Liver (tissue), 9 donors: ENCODE measurements around the gene CDH4. TPM values are rescaled to one million over a fixed set of nuclear protein-coding genes. Genes with fewer than 3 reads are reported as not detected.

Experiments
- DNase-seq: peaks from one replicate; pipeline ENCODE4 v3.0.0-alpha.2; 2017; ENCODE audit warnings: low spot score
- H3K27ac ChIP-seq, 2 donors: one replicate each; pipeline ENCODE4 v1.7.0; 2013; ENCODE audit warnings: inconsistent platforms in 2 of 2, low read length in 2 of 2, control low read depth in 1 of 2, low read depth in 1 of 2, mild to moderate bottlenecking in 1 of 2
- H3K27me3 ChIP-seq, 4 donors: one replicate each; pipeline versions ENCODE4 v1.6.1 to v1.7.0; 2013; ENCODE audit warnings: low read length in 3 of 4, inconsistent platforms in 1 of 4, mild to moderate bottlenecking in 1 of 4, moderate library complexity in 1 of 4; ENCODE audit not compliant: control insufficient read depth in 4 of 4, insufficient read depth in 4 of 4
- H3K36me3 ChIP-seq, 4 donors: one replicate each; pipeline versions ENCODE4 v1.6.1 to v1.7.0; 2013; ENCODE audit warnings: low read length in 3 of 4, mild to moderate bottlenecking in 3 of 4, low read depth in 1 of 4, moderate library complexity in 1 of 4; ENCODE audit not compliant: control insufficient read depth in 4 of 4, insufficient read depth in 3 of 4
- H3K4me1 ChIP-seq, 4 donors: one replicate each; pipeline versions ENCODE4 v1.6.1 to v1.7.0; 2013; ENCODE audit warnings: low read length in 3 of 4, mild to moderate bottlenecking in 3 of 4, moderate library complexity in 1 of 4; ENCODE audit not compliant: control insufficient read depth in 4 of 4, insufficient read depth in 4 of 4
- H3K4me3 ChIP-seq, 3 donors: one replicate each; pipeline versions ENCODE4 v1.6.1 to v1.7.0; 2013; ENCODE audit warnings: low read length in 3 of 3, control low read depth in 1 of 3, low read depth in 1 of 3, mild to moderate bottlenecking in 1 of 3
- H3K9ac ChIP-seq, 2 donors: one replicate each; pipeline ENCODE4 v1.7.0; 2013; ENCODE audit warnings: low read length in 2 of 2, mild to moderate bottlenecking in 2 of 2, moderate library complexity in 2 of 2, control low read depth in 1 of 2, low read depth in 1 of 2
- H3K9me3 ChIP-seq, 4 donors: one replicate each; pipeline versions ENCODE4 v1.6.1 to v1.7.0; 2013; ENCODE audit warnings: low read length in 3 of 4; ENCODE audit not compliant: control insufficient read depth in 4 of 4
- CTCF ChIP-seq: fragments of 150-350 bp; IDR thresholded peaks from 2 replicates; pipeline ENCODE4 v1.5.1; 2017; ENCODE audit warnings: improper control_type of control experiment, low read depth, low read length; ENCODE audit not compliant: missing input control
- FOXA1 ChIP-seq: IDR thresholded peaks from 2 replicates; pipeline ENCODE4 v1.6.1; 2016; ENCODE audit warnings: antibody characterized with exemption
- GABPA ChIP-seq, 2 donors: IDR thresholded peaks in 1 of 2; conservative IDR thresholded peaks in 1 of 2; 2 replicates each; pipeline ENCODE4 v1.6.1; 2016; ENCODE audit warnings: antibody characterized with exemption in 2 of 2, mild to moderate bottlenecking in 1 of 2, moderate library complexity in 1 of 2
- HNF4A ChIP-seq, 2 donors: conservative IDR thresholded peaks; 2 replicates each; pipeline ENCODE4 v1.6.1; 2016; ENCODE audit warnings: antibody characterized with exemption in 2 of 2, mild to moderate bottlenecking in 2 of 2
- HNF4G ChIP-seq: IDR thresholded peaks from 2 replicates; pipeline ENCODE4 v1.6.1; 2016; ENCODE audit warnings: antibody characterized with exemption
- NR2F2 ChIP-seq: IDR thresholded peaks from 2 replicates; pipeline ENCODE4 v1.6.1; 2016; ENCODE audit warnings: antibody characterized with exemption
- RAD21 ChIP-seq, 2 donors: IDR thresholded peaks; 2 replicates each; pipeline ENCODE4 v1.6.1; 2016; ENCODE audit warnings: antibody characterized with exemption in 2 of 2, mild to moderate bottlenecking in 2 of 2
- REST ChIP-seq: IDR thresholded peaks from 2 replicates; pipeline ENCODE4 v1.6.1; 2016; ENCODE audit warnings: antibody characterized with exemption, mild to moderate bottlenecking
- RXRA ChIP-seq, 2 donors: IDR thresholded peaks; 2 replicates each; pipeline ENCODE4 v1.6.1; 2017 to 2018; ENCODE audit warnings: antibody characterized with exemption in 2 of 2, mild to moderate bottlenecking in 1 of 2
- SP1 ChIP-seq: IDR thresholded peaks from 2 replicates; pipeline ENCODE4 v1.6.1; 2018; ENCODE audit warnings: antibody characterized with exemption, mild to moderate bottlenecking
- TAF1 ChIP-seq: conservative IDR thresholded peaks from 2 replicates; pipeline ENCODE4 v1.6.1; 2016; ENCODE audit warnings: antibody characterized with exemption, mild to moderate bottlenecking
- YY1 ChIP-seq: IDR thresholded peaks from 2 replicates; pipeline ENCODE4 v1.6.1; 2016; ENCODE audit warnings: antibody characterized with exemption, mild to moderate bottlenecking
- WGBS: extraction: QIAGEN DNeasy Blood & Tissue Kit; methylation state at CpG from one replicate; pipeline ENCODE4 v1.1.7; 2013; 5-methylcytosine and 5-hydroxymethylcytosine counted together
- polyA plus RNA-seq, 2 donors: library from polyadenylated mRNA; stranded (reverse) in 1 of 2; unstranded in 1 of 2; fragments of 200-250 nt in 1 of 2; fragments of >200 nt in 1 of 2; fragmentation: Nextera tagmentation in 1 of 2; extraction: Ambion mirVana in 1 of 2; gene quantifications; one replicate each; pipeline versions ENCODE4 v1.2.1 to v1.2.3, GENCODE V29; 2013 to 2015
- total RNA-seq, 2 donors: library from RNA; depleted of rRNA; stranded (reverse); fragments of >200 nt; gene quantifications; one replicate each; pipeline ENCODE4 v1.2.3, GENCODE V29; 2014
- TF ChIP-seq, protein P1 (sequence below): IDR thresholded peaks from 2 replicates; pipeline ENCODE4 v1.6.1; 2016; ENCODE audit warnings: antibody characterized with exemption
- TF ChIP-seq, protein P2 (sequence below): IDR thresholded peaks from 2 replicates; pipeline ENCODE4 v1.6.1; 2016; ENCODE audit warnings: antibody characterized with exemption
- TF ChIP-seq, protein P3 (sequence below): IDR thresholded peaks from 2 replicates; pipeline ENCODE4 v1.6.1; 2016; ENCODE audit warnings: antibody characterized with exemption
- donor health status: healthy.
- donor health status: healthy.
- donor health status: healthy.
- donor health status: healthy.
- donor health status: healthy.

The CDH4 gene
- total and polyA plus RNA-seq, 4 donors: 0.03 to 0.25 (median 0.19) TPM; not detected in 1

DNA sequence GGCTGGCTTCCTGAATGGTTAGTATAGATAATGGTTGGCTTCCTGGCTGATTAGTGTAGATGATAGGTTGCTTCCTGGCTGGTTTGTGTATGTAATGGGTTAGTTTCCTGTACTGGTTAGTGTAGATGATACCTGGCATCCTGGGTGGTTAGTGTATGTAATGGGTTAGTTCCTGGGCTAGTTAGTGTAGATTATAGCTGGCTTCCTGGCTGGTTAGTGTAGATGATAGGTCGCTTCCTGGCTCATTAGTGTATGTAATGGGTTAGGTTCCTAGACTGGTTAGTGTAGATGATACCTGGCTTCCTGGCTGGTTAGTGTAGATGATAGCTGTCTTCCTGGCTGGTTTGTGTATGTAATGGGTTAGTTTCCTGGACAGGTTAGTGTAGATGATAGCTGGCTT is 613.3 kb downstream of the CDH4 start:
- no peak for DNase-seq
- Histone ChIP-seq H3K4me1 (no peaks in the 10 kb centered on the region), H3K36me3 (no peaks in the 10 kb centered on the region), H3K9me3 (peaks cover 0 to 2% (median 0%) of the 10 kb centered on the region in 4 donors), H3K27me3 (no peaks in the 10 kb centered on the region), H3K9ac (no peak overlapping the region), H3K4me3 (no peak overlapping the region), H3K27ac (no peak overlapping the region)
- 71% methylated on average over 1 of the region's 1 CpG for WGBS
- TF ChIP-seq CTCF (no peak), GABPA (IDR thresholded peaks at IDR 0.05 in 1 of 2, conservative IDR thresholded peaks at IDR 0.05 in 1 of 2) (no peak), FOXA1 (no peak), RAD21 (IDR thresholded peaks at IDR 0.05) (no peak), REST (no peak), HNF4A (conservative IDR thresholded peaks at IDR 0.05) (no peak), HNF4G (no peak), SP1 (no peak), NR2F2 (no peak), TAF1 (no peak)
- TF ChIP-seq, protein P1, sequence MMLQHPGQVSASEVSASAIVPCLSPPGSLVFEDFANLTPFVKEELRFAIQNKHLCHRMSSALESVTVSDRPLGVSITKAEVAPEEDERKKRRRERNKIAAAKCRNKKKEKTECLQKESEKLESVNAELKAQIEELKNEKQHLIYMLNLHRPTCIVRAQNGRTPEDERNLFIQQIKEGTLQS: no peak
- TF ChIP-seq, protein P2, sequence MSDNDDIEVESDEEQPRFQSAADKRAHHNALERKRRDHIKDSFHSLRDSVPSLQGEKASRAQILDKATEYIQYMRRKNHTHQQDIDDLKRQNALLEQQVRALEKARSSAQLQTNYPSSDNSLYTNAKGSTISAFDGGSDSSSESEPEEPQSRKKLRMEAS: no peak

- Histone ChIP-seq H3K9ac (no peak overlapping the region), H3K4me3 (no peak overlapping the region), H3K27me3 (peaks cover 0 to under 1% (median 0%) of the 10 kb centered on the region in 4 donors), H3K4me1 (no peaks in the 10 kb centered on the region), H3K9me3 (peaks cover 0 to 2% (median under 1%) of the 10 kb centered on the region in 4 donors), H3K36me3 (no peaks in the 10 kb centered on the region), H3K27ac (no peak overlapping the region)
- TF ChIP-seq REST: no peak
- TF ChIP-seq, protein P1: no peak
- no peak for TF ChIP-seq YY1
- TF ChIP-seq CTCF: no peak
- TF ChIP-seq, protein P2: no peak
- TF ChIP-seq HNF4A (conservative IDR thresholded peaks at IDR 0.05): no peak
- TF ChIP-seq RAD21 (IDR thresholded peaks at IDR 0.05): no peak
- no peak for TF ChIP-seq RXRA (IDR thresholded peaks at IDR 0.05)
- TF ChIP-seq SP1: no peak
- TF ChIP-seq, protein P3, sequence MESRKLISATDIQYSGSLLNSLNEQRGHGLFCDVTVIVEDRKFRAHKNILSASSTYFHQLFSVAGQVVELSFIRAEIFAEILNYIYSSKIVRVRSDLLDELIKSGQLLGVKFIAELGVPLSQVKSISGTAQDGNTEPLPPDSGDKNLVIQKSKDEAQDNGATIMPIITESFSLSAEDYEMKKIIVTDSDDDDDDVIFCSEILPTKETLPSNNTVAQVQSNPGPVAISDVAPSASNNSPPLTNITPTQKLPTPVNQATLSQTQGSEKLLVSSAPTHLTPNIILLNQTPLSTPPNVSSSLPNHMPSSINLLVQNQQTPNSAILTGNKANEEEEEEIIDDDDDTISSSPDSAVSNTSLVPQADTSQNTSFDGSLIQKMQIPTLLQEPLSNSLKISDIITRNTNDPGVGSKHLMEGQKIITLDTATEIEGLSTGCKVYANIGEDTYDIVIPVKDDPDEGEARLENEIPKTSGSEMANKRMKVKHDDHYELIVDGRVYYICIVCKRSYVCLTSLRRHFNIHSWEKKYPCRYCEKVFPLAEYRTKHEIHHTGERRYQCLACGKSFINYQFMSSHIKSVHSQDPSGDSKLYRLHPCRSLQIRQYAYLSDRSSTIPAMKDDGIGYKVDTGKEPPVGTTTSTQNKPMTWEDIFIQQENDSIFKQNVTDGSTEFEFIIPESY: no peak
- no peak for TF ChIP-seq FOXA1
- WGBS: 67% methylated on average over 5 of the region's 5 CpGs
- no peak for DNase-seq
Observed at GRCh38 chr20:61866165-61866564, 614.1 kb downstream of the CDH4 start.
